22Rv1 (cell line): ENCODE results near the gene WDR91.
A peak's percentile ranks its signal among the peaks of the same experiment; 100 is the strongest.

Experiments
- H3K27ac ChIP-seq: fragments of 450-650 bp; 2 replicates; pipeline ENCODE4 v1.5.1; 2017
- CTCF ChIP-seq: fragments of 450-650 bp; IDR thresholded peaks from 2 replicates; pipeline ENCODE4 v1.5.1; 2017; ENCODE audit warnings: mild to moderate bottlenecking
- ZFX ChIP-seq: fragments of 450-650 bp; IDR thresholded peaks from 2 replicates; pipeline ENCODE4 v1.6.1; 2017; ENCODE audit warnings: antibody characterized with exemption, borderline replicate concordance

Gene WDR91

GRCh38 chr7:135210888-135211178 is 493 bp downstream of the WDR91 start:
- H3K27ac ChIP-seq = peak overlapping the region; percentile 56; the same call in 1 of the 2 replicates

GRCh38 chr7:135209225-135209834 is 2.0 kb downstream of the WDR91 start:
- no peak for TF ChIP-seq CTCF
- no peak for TF ChIP-seq ZFX
- no peak overlapping the region for H3K27ac ChIP-seq

More at GRCh38 chr7:135210888-135211178, 493 bp downstream of the WDR91 start:
- TF ChIP-seq ZFX = no peak
- no peak for TF ChIP-seq CTCF

- no peak overlapping the region for H3K27ac ChIP-seq
- TF ChIP-seq ZFX (no peak), CTCF (no peak)
These were observed 3.1 kb downstream of the WDR91 start for GRCh38 chr7:135208102-135208793.

DNA sequence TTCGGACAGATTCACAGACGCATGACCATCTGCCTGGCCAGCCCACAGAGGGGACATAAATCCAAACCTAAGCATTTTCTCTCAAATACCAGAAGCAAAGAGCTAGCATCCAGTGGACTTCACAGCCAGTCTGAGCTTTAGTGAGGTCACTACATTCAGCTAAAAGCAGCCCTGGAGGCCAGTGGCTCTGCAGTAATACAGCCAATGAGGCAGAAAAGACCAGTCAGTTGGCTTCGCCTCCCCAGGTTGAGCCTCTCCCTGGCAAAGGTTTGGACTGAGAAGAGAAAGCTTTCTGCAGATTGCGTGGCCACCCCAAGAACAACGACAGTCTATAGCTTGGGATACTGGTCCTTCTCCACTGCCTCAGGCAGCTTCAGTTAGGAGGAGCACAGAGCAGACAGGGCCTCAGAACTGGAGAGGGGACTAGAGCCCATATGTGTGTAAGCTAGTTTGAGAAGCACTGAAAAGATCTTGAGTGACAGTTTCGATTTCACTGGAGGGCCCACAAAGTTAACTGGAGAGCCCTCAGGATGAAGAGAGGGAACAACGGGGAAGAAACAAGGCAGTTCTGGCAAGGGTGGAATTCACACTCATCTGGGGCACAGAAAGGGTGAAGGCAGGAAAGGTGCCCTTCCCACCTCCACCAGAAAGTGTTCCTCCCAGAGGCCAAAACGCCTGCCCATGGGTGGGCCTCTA is 3.8 kb downstream of the WDR91 start:
- no peak for TF ChIP-seq CTCF
- no peak for TF ChIP-seq ZFX
- H3K27ac ChIP-seq = no peak overlapping the region

DNA sequence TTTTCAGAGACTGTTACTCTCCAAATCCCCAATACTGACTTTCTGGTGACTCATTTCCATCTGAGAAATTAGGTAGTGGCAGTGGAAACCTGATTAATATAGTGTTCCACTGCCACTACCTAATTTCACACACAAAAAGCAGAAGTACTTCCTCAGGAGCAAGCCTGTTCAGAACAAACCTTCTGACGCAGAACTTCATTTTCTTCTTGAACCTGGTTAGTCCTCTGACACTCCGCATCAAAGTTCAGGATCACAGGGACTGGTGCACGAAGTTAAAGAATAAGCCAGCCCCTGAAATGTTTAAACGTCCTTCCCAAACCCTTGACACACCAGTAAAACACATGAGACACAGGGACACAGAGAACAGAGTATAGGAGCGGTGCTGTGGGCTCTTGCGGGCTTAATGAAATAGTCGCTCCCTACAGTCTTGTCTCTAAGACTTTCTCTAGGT is 4.4 kb downstream of the WDR91 start:
- TF ChIP-seq ZFX = no peak
- no peak for TF ChIP-seq CTCF
- H3K27ac ChIP-seq = no peak overlapping the region

GRCh38 chr7:135205850-135206249 is 5.5 kb downstream of the WDR91 start:
- H3K27ac ChIP-seq = no peak overlapping the region
- TF ChIP-seq ZFX (no peak), CTCF (no peak)

DNA sequence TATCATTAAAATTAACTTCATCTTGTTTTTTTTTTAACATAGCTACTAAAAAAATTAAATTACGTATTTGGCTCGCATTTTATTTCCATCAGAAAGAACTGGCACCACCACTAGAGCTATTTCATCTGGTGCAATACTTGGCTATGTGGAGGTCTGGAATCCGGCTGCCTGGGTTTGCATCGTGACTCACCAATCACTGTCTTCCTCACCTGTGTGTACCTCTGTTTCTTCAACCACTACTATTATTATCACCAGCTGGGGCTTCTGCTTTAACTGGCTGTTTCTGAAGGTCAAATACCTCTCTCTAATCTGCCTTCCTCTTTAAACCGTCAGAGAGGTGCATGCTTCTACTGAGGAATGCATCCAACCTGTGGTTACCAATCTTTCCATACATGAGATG is 6.5 kb downstream of the WDR91 start:
- TF ChIP-seq CTCF (no peak), ZFX (no peak)
- no peak overlapping the region for H3K27ac ChIP-seq
